ENCODE measurements around the gene AQP12A.
"Not testable (repeated sequence)": the region's sequence is repeated elsewhere in the genome, so short reads cannot be mapped to it uniquely, and the experiment has no call there.

Gene AQP12A

DNA sequence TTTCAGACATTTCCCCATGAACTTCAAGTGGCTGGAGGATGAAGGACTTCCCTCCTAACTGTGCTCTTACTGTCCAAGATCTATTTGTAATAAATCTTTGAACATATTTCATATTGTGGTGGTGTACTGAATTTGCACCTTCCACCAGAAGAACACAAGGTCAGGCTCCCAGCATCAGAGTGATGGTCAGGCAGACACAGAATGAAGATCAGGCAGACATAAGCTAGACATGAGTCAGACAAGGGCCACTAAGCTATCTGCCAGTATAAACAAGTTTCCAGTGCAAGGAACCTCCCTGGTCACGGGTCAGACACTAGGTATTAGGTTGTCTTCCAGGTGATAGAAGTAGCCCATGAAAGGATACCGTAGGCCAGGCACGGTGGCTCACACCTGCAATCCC lies 29.0 kb upstream of the AQP12A start:
- no peak for DNase-seq (ENCODE audit: low read depth)

DNA sequence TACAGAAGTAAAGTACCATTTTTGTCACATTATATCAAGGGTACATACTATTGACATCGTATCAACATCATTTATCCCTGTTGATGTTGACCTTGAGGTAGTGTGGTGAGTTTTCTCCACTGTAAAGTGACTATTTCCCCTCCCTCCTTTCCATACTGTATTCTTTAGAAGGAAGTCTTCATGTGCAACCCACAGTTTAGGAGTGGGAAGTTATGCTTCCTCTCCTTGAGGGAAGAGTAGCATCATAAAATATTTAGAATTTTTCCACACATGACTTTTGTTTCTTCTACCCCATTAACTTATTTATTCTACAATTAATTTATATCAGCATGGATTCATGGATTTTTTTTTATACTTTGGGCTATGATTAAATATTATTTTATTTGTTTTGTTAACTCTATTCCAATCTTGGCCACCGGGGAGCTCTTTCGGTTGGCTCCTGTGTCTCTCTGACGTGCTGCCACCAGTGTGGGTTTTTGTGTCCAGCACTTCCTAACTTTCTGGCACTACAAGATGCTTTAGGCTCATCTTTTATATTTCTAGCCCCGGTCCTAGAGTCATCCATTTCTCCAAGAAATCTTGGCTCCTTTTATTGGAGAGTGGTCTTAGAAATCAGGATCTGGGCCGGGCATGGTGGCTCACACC lies 28.0 kb upstream of the AQP12A start:
- no peak for DNase-seq (ENCODE audit: low read depth)

DNA sequence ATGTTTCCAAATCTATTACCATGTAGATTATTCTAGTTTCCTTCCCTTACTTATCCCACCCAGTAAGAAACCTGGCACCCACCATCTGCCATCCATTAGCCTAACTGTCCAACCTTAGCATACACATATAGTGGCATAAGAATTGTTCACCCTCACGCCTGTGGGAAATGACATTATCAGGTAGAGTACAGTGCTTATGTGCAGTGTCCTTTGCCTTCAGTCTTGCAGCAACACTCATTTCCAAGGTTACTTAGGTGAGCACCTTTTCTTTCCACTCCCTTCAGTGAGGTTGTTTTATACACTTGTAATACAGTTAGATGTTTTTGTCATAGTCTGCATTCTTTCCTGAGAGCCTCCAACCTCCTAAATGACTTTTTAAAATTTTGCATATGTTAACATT lies 27.0 kb upstream of the AQP12A start:
- no peak for DNase-seq (ENCODE audit: low read depth)

DNA sequence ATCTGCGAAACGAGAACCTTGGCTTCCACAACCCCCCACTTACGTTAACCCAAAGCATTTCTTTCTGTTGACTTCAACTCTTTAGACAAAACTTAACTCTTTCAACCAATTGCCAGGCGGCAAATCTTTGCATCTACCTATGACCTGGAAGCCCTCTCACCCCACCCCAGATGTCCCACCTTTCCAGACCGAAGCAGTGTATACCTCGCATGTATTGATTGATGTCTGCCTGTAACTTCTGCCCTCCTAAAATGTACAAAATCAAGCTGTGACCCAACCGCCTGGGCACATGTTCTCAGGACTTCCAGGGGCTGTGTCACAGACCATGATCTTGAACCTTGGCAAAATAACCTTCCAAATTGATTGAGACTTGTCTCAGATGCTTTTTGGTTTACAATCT lies 21.3 kb upstream of the AQP12A start:
- DNase-seq (ENCODE audit: low read depth) = no peak

DNA sequence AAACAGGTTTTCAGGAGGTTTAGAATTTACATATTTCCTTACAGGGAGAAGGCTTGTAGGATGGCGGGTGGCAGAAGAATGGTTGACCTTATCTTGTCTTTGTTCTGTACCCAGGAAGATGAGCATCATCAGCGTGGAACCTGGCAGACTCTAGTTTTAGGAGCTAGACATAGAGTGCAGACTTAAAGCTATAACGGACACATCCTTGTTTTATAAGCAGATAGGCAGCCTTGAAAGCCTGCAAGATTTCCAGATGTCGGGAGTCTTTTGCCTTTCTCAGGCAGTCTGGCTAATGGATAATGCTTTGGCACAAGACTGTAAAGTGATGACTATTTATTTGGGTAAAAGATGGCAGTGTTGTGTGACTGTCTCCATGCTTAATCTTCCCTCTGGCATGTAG lies 20.7 kb upstream of the AQP12A start:
- DNase-seq (ENCODE audit: low read depth) = no peak

DNA sequence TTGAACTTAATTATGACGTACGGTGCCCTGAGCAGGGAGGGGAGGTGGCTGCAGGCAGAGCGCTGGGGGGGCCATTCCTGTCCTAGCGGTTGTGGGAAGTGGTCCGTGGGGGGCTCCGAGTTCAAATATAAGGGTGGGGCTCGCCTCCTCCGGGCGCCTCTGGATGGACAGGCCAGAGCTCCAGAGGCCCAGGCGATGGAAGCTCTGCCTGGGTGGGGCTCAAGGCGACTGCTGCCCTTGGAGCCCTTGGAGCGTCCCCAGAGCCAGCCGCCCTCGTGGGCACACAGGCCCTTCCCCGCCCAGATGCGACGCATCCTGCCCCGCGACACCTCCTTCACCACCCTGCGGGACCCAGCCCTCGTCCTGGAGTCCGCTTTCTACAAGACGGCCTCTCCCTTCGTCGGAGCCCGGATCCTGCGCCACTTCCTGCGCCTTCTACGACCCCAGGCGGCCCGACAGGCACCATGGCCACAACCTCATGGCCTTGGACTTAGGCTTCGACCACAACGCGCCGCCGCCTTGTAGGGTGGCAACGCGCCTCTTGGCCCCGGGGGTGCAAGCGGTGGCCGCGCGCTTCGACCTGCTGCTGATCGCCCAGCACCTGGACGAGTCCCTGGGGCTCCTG lies 19.5 kb upstream of the AQP12A start:
- DNase-seq (ENCODE audit: low read depth) = no peak

DNA sequence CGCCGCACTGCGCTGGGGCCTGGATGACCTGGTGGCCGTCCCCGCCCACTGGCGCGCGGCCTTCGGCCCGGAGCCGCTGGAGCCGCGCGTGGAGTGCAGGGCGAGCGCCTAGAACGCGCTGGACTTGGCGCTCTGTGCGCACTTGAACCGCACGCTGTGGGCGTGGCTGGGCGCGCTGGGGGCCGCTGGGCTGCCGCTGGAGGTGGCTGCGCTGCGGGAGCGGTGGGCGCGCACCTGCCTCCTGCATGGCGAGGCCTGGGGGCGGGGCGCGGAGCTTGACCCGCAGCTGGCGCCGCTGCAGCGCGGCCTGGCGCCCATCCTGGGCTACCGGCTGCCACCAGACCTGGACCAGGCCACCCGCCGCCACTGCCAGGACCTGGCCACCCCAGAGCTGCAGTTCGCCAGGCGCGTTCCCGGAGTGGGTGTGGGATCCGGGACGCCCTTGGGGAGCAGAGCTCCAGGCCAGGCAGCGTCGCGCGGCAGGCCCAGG lies 18.9 kb upstream of the AQP12A start:
- no peak for DNase-seq (ENCODE audit: low read depth)

DNA sequence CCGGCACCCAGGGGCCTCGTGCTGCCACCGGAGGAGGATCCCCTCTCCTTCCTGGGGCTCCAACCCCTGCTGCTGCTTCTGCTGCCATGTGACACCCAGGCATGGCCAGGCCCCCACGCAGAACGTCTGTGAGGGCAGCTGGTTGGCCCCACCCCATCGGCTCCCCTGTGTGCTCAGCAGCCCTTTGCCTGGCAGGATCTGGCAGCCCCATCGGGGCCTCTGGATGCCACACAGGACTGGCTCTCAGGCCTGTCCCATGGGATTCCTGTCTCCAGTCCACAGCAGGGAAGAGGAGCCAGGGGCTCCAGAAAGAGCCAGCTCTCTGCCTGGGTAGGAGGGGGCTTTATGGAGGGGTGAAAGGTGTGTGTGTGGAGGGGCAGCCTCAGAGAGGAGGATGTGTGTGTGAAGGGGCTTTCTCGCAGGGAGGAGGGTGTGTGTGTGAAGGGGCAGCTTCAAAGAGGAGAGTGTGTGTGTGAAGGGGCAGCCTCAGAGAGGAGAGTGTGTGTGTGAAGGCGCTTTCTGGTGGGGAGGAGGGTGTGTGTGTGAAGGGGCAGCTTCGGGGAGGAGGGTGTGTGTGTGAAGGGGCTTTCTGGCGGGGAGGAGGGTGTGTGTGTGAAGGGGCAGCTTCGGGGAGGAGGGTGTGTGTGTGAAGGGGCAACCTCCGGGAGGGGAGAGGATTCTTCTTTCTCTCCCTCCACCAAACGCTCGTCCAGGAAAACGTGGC lies 17.0 kb upstream of the AQP12A start:
- DNase-seq (ENCODE audit: low read depth) = not testable (repeated sequence)

DNA sequence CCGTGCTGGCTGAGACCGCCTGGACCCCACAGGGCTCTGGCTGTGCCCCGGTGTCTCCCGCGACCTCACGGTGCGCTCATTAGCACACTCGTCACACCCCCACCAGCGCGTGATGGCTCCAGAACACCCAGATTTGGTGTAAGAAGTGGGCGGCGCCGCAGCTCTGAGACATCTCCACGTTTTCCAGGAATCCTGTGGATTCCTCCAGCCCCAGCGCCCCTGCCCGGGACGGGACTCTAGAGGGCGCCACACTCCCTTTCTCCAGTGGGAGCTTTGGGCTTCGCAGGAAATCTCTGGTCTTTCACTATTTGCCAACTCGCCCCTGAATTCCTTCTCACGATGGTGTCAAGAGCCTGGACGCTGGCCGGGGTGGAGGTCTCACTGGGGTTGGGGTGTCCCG lies 16.3 kb upstream of the AQP12A start:
- not testable (repeated sequence) for DNase-seq (ENCODE audit: low read depth)

DNA sequence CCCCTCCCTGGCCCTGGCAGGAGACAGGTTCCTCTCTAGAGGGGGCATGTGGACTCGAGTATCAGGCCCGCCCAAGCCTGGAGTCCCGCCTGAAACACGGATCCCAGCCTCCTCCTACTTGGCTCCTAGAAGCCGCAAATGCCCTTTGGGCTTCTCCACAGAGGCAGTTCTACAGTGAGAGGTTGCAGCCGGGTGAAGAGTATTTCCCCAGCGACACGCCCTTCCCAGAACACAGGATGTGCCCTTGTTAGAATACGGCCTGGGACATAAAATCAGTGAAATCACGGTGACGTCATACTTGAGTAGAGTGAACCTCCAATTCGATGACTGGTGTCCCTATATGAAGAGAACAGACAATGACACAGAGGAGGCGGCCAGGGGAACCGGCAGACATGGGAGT lies 13.6 kb upstream of the AQP12A start:
- not testable (repeated sequence) for DNase-seq (ENCODE audit: low read depth)

DNA sequence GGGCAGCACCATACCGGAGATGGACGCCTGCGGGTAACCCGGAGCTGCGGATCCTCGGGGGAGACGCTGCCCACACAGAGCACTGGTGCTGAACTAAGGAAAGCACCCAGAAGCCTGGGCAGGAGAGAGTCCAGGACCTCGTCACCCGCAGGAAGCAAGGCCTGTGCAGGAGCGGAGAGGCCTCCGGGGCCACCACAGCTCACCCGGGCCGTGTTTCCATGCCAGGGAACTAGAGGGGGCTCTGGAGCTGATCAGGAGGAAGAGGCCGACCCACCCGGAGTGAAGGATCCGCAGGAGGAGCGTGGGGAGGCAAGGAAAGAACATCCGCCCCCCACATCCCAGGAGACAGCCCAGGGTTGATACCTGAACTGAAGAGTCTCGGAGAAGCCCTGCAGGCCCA lies 12.8 kb upstream of the AQP12A start:
- DNase-seq (ENCODE audit: low read depth) = not testable (repeated sequence)

DNA sequence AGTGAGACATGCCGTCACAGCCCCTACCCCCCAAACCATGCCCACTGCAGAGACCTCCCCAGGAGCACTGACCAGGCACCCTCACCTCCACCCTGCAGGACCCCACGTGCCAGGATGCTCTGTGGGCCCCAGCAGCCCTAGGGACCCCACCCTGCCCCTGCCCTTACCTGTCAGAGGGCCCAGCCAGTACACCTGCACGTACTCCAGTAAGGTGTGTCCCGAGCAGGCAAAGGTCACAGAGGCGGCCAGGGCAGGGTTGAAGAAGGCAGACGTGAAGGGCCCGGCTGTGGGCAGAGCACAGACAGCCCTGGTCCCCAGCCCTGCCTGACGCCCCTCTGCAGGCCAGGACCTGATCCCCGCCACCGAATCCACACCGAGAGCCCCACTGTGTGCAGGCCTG lies 11.5 kb upstream of the AQP12A start:
- DNase-seq (ENCODE audit: low read depth) = not testable (repeated sequence)

DNA sequence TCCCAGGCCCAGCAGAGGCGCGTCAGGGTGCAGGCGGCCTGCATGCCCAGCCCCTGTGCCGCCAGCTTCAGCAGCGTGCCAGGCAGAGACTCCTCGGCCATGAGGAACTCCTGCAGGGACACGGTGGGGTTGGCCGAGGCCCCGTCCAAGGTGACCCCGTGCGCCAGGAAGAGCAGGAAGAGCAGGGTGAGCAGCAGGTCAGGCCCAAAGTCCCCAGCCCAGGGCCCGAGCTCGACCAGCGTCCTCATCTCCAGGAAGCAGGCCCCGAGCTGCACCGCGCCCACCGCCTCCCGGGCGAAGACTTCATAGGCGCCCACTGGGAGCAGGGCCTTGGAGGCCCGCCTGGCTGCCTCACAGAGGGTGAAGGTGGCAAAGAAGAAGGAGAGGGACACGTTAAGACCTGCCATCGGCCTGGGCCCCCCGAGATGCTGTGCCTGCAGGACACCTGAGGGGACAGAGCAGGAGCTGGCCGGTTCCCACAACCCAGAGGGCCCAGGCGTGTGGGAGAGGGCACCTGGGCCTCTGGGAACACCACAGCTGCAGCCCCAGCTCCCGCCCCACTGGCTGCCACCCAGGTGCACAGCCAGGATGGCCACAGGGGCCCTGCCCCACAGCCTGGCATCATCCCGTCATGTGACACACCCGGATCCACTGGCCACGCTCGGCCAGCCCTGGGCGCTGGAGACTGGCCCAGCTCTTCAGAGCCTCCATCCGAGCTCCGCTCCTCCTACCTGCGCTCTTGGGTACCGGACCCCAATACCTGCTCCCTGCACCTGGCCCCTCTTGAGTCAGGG lies 9.0 kb upstream of the AQP12A start, which contains the start of gene AQP12B:
AQP12B (minus strand) TSS at position 455 of the 794 bp plus-strand sequence; CDS start at position 407, 48 bp downstream.
- not testable (repeated sequence) for DNase-seq (ENCODE audit: low read depth)

DNA sequence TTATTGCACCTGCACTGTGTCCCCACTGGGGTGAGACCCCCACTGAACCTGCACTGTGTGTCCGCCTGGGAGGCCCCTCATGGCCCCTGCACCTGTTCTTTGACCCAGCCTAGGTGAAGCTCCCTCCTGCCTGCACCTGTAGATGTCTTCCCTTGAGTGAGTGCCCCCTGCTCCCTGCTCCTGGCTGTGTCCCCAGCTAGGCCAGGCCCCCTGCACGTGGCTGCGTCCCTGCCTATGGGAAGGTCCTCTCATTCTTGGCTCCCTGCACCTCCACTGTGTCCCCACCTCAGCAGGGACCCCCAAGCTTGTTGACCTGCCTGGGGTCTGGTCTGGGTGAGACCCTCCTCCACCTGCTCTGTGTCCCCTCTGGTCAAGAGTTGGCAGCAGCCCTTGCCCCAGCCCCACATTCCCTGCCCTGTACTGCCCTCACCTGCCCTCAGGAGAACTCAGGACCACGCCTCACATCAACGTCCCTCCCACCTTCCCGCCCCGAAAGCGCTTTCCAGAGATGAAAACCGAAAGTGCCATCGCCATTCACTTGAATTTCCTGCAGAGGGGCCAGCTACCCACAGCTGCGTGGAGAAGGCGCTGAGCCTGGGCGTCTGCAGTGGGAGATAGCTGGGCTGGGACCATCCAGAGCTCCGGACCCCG lies 8.2 kb upstream of the AQP12A start:
- DNase-seq (ENCODE audit: low read depth) = not testable (repeated sequence)

DNA sequence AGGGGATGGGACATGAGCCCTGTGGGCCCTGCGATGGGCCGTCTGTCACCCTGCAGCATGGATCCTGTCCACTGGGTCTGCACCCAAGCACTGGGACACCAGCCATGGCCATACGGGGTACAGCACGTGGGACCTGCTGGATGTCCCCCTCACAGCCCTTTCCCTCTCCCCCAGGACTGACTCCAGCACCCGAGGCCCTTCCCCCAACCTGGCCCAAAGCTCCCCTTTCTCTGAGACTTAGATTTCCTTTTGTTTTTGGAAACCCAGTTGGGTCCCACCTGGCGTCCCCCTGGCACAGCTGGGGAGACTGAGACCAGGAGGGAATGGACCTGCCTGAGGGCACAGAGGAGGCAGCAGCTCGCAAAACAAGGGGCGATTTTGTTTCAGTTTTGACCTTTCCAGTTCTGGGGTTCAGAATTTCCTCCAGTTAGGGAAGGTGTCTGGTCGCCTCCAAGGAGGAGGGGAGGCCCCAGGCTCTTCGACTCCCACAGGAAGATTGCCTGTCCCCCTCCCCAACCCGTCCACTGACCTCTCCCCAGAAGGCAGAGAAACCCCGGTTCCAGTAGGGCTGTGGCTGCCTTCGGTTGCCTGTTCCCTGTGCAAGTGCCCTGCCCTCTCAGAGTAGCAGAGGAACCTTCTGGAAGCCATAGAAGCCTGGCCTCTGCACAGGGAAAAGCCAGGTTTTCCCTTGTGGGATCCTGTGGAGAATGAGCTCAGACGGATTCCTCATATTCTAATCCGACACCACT lies 7.5 kb upstream of the AQP12A start:
- not testable (repeated sequence) for DNase-seq (ENCODE audit: low read depth)

DNA sequence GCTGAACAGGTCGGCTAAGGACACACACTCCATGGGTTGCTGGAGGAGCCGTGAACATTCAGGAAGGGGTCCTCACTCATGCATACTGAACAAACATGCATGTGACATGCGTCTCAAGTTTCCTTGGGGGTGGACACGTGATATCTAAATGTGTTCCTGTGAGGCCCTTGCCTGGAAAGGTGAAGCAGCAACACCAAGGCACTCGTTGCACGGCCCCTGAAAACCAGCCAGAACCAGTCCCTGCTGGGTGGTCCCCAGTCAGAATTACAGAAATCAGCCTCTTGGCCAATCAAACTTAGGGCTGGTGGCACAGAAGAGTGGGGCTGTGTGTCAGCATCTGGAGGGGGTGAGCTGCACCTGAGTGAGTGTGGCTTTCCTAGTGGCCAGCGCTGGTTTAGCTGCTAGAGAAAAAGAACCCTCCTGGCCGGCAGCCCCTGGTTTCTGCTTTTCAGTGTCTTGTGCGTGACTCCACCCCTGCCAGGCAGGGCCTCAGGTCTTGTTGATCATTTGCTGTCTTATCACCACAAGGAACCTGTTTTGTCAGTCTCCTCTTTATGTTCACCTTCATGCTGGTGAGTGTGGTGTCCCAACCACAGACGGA lies 5.8 kb upstream of the AQP12A start:
- DNase-seq (ENCODE audit: low read depth) = no peak

DNA sequence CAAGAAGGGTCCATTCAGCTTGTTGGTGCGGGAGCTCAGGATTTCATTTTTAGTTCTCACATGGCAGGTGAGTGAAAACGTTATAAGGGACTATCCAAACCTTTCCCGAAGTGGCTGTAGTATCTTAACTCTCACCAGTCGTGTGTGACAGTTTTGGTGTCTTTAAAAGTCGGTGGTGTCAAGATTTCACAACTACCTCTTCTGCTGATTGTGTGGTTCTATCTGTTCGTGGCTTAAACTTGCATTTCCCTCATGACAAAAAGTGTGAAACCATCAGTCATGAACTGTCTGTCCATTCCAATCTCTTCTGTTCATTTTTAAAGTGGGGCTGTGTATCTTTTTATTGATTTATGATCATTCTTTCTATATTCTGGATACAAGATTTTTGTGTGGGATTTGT lies 5.2 kb upstream of the AQP12A start:
- no peak for DNase-seq (ENCODE audit: low read depth)

DNA sequence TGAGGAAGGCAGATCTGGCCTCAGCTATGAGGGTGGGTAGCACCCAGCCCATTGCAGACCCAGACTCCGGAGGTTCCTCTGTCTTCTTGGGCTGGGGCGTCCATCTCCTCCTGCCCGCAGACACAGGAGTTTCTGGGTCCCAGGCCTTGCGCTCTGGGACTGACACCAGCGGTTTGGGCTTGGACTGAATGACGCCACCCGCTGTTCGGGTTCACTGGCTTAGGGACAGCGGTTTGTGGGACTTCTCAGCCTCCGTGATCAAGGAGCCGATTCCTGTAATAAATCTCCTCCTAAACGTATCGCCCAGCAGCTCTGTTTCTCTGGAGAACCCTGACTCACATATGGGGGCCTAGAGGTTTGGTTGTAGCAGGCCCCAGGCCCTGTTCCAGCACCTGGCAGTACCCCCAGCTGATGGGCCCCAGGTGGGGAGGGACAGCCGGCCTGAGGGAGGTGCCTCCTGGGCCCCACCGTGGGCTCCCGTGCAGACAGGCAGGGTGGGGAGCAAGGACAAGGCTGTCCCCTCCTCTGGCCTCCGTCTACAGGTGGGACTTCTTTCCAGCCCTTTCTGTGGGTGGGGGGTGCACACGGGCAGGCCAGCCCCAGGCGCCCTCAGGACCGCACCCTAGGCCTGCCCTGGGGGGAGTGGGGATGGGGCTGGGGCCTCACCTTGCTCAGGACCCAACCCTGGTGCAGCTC lies 4.5 kb upstream of the AQP12A start:
- DNase-seq (ENCODE audit: low read depth) = no peak

DNA sequence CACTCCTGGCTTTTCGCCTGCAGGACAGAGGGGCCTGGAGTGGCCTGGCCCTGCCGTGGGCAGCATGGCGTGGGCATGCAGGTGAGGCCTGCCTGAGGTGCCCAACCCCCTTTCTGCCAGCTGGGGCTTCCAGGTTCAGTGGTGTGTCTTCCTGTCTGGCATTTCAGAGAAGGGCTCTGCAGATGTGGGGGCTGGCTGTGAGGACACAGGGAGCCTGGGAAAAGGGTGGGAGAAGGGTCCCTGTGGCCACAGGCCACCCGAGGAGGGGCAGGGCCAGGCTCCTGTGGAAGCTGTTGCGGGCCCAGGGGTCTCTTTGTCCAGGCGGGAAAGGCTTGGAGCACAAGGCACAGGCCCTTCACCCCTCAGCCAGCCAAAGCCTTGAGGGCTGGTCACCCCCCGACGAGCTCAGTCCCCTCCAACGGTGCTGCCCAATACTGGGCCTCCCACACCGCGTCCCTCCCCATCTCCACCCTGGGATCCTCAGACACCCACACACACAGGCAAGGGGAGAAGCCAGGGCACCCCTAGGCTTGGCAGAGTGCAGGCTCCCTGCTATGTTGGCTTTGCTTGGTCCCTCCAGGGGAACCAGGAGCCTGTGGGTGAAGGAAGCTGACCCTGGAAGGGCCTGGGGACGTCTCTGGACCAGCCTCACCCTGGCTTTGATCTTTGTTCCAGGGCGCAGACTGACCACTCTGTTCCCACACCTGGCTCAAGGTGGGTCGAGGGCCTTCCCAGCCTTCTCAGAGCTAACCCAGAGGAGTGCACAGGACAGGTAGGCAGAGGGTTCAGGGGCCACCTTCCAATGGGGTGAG lies 3.7 kb upstream of the AQP12A start:
- no peak for DNase-seq (ENCODE audit: low read depth)

Measured in ELR (cell line).